ENCODE measurements around the gene ESRRB.

DNA sequence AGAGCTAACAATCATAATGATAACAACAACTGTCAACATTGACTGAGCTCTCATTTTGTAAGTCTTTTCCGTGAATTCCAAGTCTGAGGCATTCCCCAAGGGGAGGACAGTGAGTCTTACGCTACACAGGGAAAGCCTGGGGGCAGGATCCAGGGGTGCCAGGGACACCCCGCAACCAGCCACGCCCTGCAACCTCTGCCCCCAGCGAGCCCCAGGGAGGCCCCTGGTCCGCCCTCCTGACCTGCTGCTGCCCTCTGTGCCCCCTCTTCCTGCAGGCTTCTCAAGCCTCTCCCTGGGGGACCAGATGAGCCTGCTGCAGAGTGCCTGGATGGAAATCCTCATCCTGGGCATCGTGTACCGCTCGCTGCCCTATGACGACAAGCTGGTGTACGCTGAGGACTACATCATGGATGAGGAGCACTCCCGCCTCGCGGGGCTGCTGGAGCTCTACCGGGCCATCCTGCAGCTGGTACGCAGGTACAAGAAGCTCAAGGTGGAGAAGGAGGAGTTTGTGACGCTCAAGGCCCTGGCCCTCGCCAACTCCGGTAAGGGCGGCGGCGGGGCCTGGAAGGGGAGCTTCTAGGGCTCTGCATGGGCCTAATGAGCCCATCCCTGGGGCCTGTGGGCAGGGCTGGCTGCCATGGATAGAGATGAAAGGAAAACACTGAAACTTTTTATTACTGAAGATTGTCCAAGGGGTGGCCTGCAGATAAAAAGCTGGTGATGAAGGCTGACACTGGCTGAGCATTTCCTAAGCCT lies 115.4 kb downstream of the ESRRB start:
- no peak for TF ChIP-seq POLR2A (IDR thresholded peaks at IDR 0.05)
- TF ChIP-seq, protein P1, sequence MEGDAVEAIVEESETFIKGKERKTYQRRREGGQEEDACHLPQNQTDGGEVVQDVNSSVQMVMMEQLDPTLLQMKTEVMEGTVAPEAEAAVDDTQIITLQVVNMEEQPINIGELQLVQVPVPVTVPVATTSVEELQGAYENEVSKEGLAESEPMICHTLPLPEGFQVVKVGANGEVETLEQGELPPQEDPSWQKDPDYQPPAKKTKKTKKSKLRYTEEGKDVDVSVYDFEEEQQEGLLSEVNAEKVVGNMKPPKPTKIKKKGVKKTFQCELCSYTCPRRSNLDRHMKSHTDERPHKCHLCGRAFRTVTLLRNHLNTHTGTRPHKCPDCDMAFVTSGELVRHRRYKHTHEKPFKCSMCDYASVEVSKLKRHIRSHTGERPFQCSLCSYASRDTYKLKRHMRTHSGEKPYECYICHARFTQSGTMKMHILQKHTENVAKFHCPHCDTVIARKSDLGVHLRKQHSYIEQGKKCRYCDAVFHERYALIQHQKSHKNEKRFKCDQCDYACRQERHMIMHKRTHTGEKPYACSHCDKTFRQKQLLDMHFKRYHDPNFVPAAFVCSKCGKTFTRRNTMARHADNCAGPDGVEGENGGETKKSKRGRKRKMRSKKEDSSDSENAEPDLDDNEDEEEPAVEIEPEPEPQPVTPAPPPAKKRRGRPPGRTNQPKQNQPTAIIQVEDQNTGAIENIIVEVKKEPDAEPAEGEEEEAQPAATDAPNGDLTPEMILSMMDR (IDR thresholded peaks at IDR 0.05): no peak
- no peak for TF ChIP-seq POLR2AphosphoS5 (IDR thresholded peaks at IDR 0.05)

All from breast epithelium (tissue), 3 donors.